Ishikawa (cell line): ENCODE results near the gene ICA1.

Experiments used
- CEBPB ChIP-seq: IDR thresholded peaks from 2 replicates; pipeline ENCODE4 v1.6.1; 2012
- CREB1 ChIP-seq: IDR thresholded peaks from 2 replicates; pipeline ENCODE4 v1.6.1; 2012; ENCODE audit warnings: low read depth
- EGR1 ChIP-seq: IDR thresholded peaks from 2 replicates; pipeline ENCODE4 v1.6.1; 2012
- EP300 ChIP-seq: IDR thresholded peaks from 2 replicates; pipeline ENCODE4 v1.6.1; 2012; ENCODE audit warnings: borderline replicate concordance
- FOXM1 ChIP-seq: IDR thresholded peaks from 2 replicates; pipeline ENCODE4 v1.6.1; 2012; ENCODE audit warnings: low read depth, borderline replicate concordance
- MAX ChIP-seq: IDR thresholded peaks from 2 replicates; pipeline ENCODE4 v1.6.1; 2012
- NFIC ChIP-seq: IDR thresholded peaks from 2 replicates; pipeline ENCODE4 v1.6.1; 2012
- RAD21 ChIP-seq: IDR thresholded peaks from 2 replicates; pipeline ENCODE4 v1.6.1; 2012; ENCODE audit warnings: low read depth
- REST ChIP-seq: IDR thresholded peaks from 2 replicates; pipeline ENCODE4 v1.6.1; 2012; ENCODE audit warnings: low read depth, mild to moderate bottlenecking
- TAF1 ChIP-seq: IDR thresholded peaks from 2 replicates; pipeline ENCODE4 v1.6.1; 2012; ENCODE audit warnings: low read depth, mild to moderate bottlenecking
- TCF12 ChIP-seq: IDR thresholded peaks from 2 replicates; pipeline ENCODE4 v1.6.1; 2012; ENCODE audit warnings: low read depth
- TEAD4 ChIP-seq: IDR thresholded peaks from 2 replicates; pipeline ENCODE4 v1.6.1; 2012
- USF1 ChIP-seq: IDR thresholded peaks from 2 replicates; pipeline ENCODE4 v1.6.1; 2012
- YY1 ChIP-seq: IDR thresholded peaks from 2 replicates; pipeline ENCODE4 v1.6.1; 2012; ENCODE audit warnings: low read depth
- ZBTB7A ChIP-seq: IDR thresholded peaks from 2 replicates; pipeline ENCODE4 v1.6.1; 2012; ENCODE audit warnings: low read depth

Gene ICA1

GRCh38 chr7:8141070-8141469, 120.9 kb downstream of the ICA1 start:
- TF ChIP-seq EP300 (no peak), YY1 (no peak), FOXM1 (no peak), TAF1 (no peak), NFIC (no peak), TCF12 (no peak)

GRCh38 chr7:8136051-8136730, 125.8 kb downstream of the ICA1 start:
- TF ChIP-seq TCF12 (no peak), USF1 (no peak), REST (no peak), CREB1 (no peak), YY1 (no peak), TEAD4 (no peak), MAX (no peak), NFIC (no peak), EGR1 (no peak), TAF1 (no peak)

- TF ChIP-seq MAX, result no peak
- no peak for TF ChIP-seq USF1
- TF ChIP-seq CREB1, result no peak
- TF ChIP-seq EGR1, result no peak
- TF ChIP-seq NFIC, result no peak
- TF ChIP-seq CEBPB, result no peak
- TF ChIP-seq TCF12, result no peak
- TF ChIP-seq FOXM1, result no peak
- TF ChIP-seq TEAD4, result no peak
- TF ChIP-seq EP300, result no peak
- TF ChIP-seq RAD21, result no peak
- TF ChIP-seq YY1, result no peak
- TF ChIP-seq TAF1, result no peak
- TF ChIP-seq ZBTB7A, result no peak
- no peak for TF ChIP-seq REST
These were observed 126.5 kb downstream of the ICA1 start for GRCh38 chr7:8135417-8135816.

- TF ChIP-seq EGR1 (no peak), CEBPB (no peak), TEAD4 (no peak), YY1 (no peak), USF1 (no peak), EP300 (no peak)
These were observed 127.8 kb downstream of the ICA1 start for GRCh38 chr7:8134089-8134733.

- TF ChIP-seq RAD21 (no peak), EGR1 (no peak)
These were observed 128.6 kb downstream of the ICA1 start for GRCh38 chr7:8133188-8133848.
